OCI-LY3 (cell line): ENCODE measurements around the gene TEC.

ENCODE experiments used
- H2AFZ ChIP-seq: fragments of 200-600, 300-600 bp; shearing (Covaris generic); 2 replicates; pipeline ENCODE4 v1.6.0; 2014; ENCODE audit warnings: antibody characterized with exemption, low read depth, low read length
- H3K27ac ChIP-seq: fragments of 200-600, 300-600 bp; sonication (generic); 2 replicates; pipeline ENCODE4 v1.5.1; 2014; ENCODE audit warnings: mild to moderate bottlenecking, low read length, moderate library complexity, mixed read lengths
- H3K27me3 ChIP-seq: fragments of 200-600, 300-600 bp; sonication (generic); 2 replicates; pipeline ENCODE4 v1.6.1; 2014; ENCODE audit warnings: low read depth, low read length, mixed read lengths
- H3K36me3 ChIP-seq: fragments of 200-600, 300-600 bp; sonication (generic); replicated peaks from 2 replicates; pipeline ENCODE3; 2014; ENCODE audit warnings: low read depth, low read length, mixed read lengths
- H3K4me1 ChIP-seq: fragments of 300-600, 200-600 bp; sonication (generic); 2 replicates; pipeline ENCODE4 v1.6.1; 2014; ENCODE audit warnings: low read length, mixed read lengths
- H3K4me2 ChIP-seq: fragments of 200-600, 300-600 bp; sonication (generic); 2 replicates; pipeline ENCODE4 v1.6.1; 2014; ENCODE audit warnings: low read length, mixed read lengths
- H3K4me3 ChIP-seq: fragments of 300-600, 200-600 bp; sonication (generic); 2 replicates; pipeline ENCODE4 v1.5.1; 2014; ENCODE audit warnings: antibody characterized with exemption, mild to moderate bottlenecking, low read length, moderate library complexity
- H3K79me2 ChIP-seq: fragments of 300-600, 200-600 bp; shearing (Covaris generic); 2 replicates; pipeline ENCODE4 v1.6.1; 2014; ENCODE audit warnings: mild to moderate bottlenecking, low read length, mixed read lengths
- H3K9ac ChIP-seq: fragments of 300-600, 200-600 bp; shearing (Covaris generic); 2 replicates; pipeline ENCODE4 v1.6.0; 2014; ENCODE audit warnings: mild to moderate bottlenecking, low read length, moderate library complexity
- H3K9me3 ChIP-seq: fragments of 200-600, 300-600 bp; shearing (Covaris generic); 2 replicates; pipeline ENCODE4 v1.6.1; 2014; ENCODE audit warnings: low read length, mixed read lengths; ENCODE audit not compliant: insufficient read depth
- H4K20me1 ChIP-seq: fragments of 200-600, 300-600 bp; sonication (generic); 2 replicates; pipeline ENCODE4 v1.6.1; 2016; ENCODE audit warnings: low read length, mixed read lengths; ENCODE audit not compliant: insufficient read depth
- EZH2phosphoT487 ChIP-seq: fragments of 200-600 bp; shearing (Covaris generic); IDR thresholded peaks from 2 replicates; pipeline ENCODE4 v1.6.1; 2018; ENCODE audit warnings: antibody characterized with exemption, mixed run types, low read depth
- TF ChIP-seq, protein P1 (sequence below): fragments of 200-600, 300-600 bp; sonication (generic); IDR thresholded peaks from 2 replicates; pipeline ENCODE4 v1.5.1; 2014; ENCODE audit warnings: antibody characterized with exemption, low read length, low read depth

Gene TEC

DNA sequence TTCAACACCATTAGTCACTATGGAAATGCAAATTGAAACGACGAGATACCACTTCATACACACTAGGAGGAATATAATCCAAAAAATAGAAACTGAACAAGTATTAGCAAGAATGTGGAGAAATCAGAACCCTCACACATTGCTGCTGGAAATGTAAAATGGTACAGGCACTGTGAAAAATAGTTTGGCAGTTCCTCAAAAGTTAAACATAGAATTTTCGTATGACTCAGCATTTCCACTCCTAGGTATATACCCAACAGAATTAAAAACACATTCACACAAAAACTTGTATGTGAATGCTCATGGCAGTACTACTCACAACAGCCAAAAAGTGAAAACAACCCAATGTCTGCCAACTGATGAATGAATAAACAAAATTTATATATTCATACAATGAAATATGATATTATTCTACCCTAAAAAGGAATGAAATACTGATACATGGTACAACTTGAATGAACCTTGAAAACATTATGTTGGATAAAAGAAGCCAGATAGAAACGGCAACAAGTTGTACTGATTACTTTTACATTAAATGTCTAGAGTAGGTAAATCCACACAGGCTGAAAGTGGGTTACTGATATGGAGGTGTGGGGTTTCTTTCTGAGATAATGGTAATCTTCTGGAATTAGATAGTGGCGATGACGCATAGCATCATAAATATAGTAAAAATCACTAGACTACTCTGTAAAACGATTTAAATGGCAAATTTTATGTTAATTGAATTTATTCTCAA, 22.3 kb downstream of the TEC start:
- H3K9me3 ChIP-seq = no peaks in the 10 kb centered on the region
- no peaks in the 10 kb centered on the region for H3K27me3 ChIP-seq
- H3K4me2 ChIP-seq = peak overlapping the region; percentile 44
- H3K4me1 ChIP-seq = peaks cover 23% of the 10 kb centered on the region
- peaks cover 51% of the 10 kb centered on the region for H3K79me2 ChIP-seq
- H3K9ac ChIP-seq = no peak overlapping the region
- H2AFZ ChIP-seq = no peak overlapping the region
- peak overlapping the region; percentile 5; the same call in 1 of the 2 replicates for H3K4me3 ChIP-seq
- peaks cover 11% of the 10 kb centered on the region for H3K36me3 ChIP-seq
- H4K20me1 ChIP-seq = peaks cover 3% of the 10 kb centered on the region; the same call in 1 of the 2 replicates
- TF ChIP-seq, protein P1, sequence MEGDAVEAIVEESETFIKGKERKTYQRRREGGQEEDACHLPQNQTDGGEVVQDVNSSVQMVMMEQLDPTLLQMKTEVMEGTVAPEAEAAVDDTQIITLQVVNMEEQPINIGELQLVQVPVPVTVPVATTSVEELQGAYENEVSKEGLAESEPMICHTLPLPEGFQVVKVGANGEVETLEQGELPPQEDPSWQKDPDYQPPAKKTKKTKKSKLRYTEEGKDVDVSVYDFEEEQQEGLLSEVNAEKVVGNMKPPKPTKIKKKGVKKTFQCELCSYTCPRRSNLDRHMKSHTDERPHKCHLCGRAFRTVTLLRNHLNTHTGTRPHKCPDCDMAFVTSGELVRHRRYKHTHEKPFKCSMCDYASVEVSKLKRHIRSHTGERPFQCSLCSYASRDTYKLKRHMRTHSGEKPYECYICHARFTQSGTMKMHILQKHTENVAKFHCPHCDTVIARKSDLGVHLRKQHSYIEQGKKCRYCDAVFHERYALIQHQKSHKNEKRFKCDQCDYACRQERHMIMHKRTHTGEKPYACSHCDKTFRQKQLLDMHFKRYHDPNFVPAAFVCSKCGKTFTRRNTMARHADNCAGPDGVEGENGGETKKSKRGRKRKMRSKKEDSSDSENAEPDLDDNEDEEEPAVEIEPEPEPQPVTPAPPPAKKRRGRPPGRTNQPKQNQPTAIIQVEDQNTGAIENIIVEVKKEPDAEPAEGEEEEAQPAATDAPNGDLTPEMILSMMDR = no peak
- no peak for TF ChIP-seq EZH2phosphoT487
- peak overlapping the region; percentile 6; the same call in 1 of the 2 replicates for H3K27ac ChIP-seq

DNA sequence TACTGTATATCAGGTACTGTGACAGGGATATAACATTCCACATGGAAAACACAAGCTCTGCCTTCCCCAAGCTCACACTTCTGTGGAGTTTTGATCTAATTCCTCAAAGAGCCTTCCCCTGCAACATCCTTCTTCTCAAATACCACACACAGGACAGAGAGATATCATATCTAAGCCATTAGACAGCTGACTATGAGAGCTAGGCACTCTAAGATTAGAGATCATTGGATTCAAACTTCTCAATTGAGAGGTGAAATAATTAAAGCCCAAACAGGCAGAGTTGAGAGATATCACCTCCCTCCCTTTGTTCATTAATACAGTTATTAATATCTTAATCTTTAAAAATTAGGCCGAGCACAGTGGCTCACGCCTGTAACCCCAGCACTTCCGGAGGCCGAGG, 25.0 kb downstream of the TEC start:
- Histone ChIP-seq H2AFZ (no peak overlapping the region), H4K20me1 (0 out of 2 replicates have a peak, but pooled peaks cover 3% of the 10 kb centered on the region), H3K4me1 (peaks cover 23% of the 10 kb centered on the region), H3K27ac (no peak overlapping the region), H3K9ac (no peak overlapping the region), H3K27me3 (no peaks in the 10 kb centered on the region), H3K4me2 (no peak overlapping the region), H3K4me3 (no peak overlapping the region), H3K79me2 (peaks cover 44% of the 10 kb centered on the region), H3K36me3 (peaks cover 6% of the 10 kb centered on the region), H3K9me3 (no peaks in the 10 kb centered on the region)
- TF ChIP-seq, protein P1 = no peak
- TF ChIP-seq EZH2phosphoT487 = no peak

DNA sequence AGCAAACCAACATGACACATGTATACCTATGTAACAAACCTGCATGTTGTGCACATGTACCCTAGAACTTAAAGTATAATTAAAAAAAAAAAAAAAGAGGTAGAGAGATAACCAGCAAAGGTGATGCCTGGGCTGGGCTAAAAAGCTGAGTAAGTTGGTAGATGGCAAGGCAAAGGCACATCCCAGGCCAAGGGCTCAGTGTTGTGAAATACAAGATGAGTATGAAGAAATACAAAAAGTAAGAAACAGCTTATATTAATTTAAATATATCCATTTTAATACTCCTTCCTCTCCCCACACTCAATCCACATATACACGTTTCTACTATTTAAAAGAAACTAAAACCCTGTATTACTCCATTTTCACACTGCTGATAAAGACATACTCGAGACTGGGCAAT, 25.8 kb downstream of the TEC start:
- Histone ChIP-seq H3K27ac (no peak overlapping the region), H4K20me1 (0 out of 2 replicates have a peak, but pooled peaks cover 3% of the 10 kb centered on the region), H3K36me3 (peaks cover 6% of the 10 kb centered on the region), H3K9ac (no peak overlapping the region), H3K4me1 (peaks cover 23% of the 10 kb centered on the region), H2AFZ (no peak overlapping the region), H3K27me3 (no peaks in the 10 kb centered on the region), H3K4me3 (no peak overlapping the region), H3K9me3 (no peaks in the 10 kb centered on the region), H3K4me2 (no peak overlapping the region), H3K79me2 (peaks cover 40% of the 10 kb centered on the region)
- no peak for TF ChIP-seq EZH2phosphoT487
- TF ChIP-seq, protein P1 = no peak

DNA sequence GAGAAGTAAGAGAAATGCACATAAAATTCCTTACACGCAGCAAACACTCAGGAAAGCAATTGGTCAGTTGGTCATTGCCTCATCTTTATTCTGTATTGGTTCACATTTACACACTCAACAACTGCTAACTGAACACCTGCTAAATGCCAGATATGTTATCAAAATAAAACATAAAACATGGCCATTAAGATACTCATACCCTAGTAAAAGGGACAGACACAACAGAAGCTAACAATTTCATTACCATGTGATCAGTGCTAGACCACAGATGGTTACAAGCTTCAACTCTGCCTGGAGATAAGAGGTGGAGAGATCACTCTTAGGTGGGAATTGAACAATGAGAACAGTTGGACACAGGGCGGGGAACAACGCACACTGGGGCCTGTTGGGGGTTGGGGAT, 26.2 kb downstream of the TEC start:
- Histone ChIP-seq H3K36me3 (peaks cover 6% of the 10 kb centered on the region), H3K9ac (no peak overlapping the region), H3K79me2 (peaks cover 35% of the 10 kb centered on the region), H3K4me1 (peaks cover 22% of the 10 kb centered on the region), H4K20me1 (0 out of 2 replicates have a peak, but pooled peaks cover 3% of the 10 kb centered on the region), H3K27ac (no peak overlapping the region), H3K4me2 (no peak overlapping the region), H3K9me3 (no peaks in the 10 kb centered on the region), H3K27me3 (no peaks in the 10 kb centered on the region), H2AFZ (no peak overlapping the region), H3K4me3 (no peak overlapping the region)
- TF ChIP-seq EZH2phosphoT487 = no peak
- TF ChIP-seq, protein P1 = no peak
